GM19397 (cell line): ENCODE results near the gene PXDC1.
"Not testable (repeated sequence)": the region's sequence is repeated elsewhere in the genome, so short reads cannot be mapped to it uniquely, and the experiment has no call there.

Experiments
- ATAC-seq: cut with Tn5 transposase; IDR thresholded peaks from one replicate; pipeline ENCODE4 v1.9.1; 2021; ENCODE audit warnings: mild to moderate bottlenecking, moderate library complexity; ENCODE audit not compliant: unreplicated experiment

The PXDC1 gene

DNA sequence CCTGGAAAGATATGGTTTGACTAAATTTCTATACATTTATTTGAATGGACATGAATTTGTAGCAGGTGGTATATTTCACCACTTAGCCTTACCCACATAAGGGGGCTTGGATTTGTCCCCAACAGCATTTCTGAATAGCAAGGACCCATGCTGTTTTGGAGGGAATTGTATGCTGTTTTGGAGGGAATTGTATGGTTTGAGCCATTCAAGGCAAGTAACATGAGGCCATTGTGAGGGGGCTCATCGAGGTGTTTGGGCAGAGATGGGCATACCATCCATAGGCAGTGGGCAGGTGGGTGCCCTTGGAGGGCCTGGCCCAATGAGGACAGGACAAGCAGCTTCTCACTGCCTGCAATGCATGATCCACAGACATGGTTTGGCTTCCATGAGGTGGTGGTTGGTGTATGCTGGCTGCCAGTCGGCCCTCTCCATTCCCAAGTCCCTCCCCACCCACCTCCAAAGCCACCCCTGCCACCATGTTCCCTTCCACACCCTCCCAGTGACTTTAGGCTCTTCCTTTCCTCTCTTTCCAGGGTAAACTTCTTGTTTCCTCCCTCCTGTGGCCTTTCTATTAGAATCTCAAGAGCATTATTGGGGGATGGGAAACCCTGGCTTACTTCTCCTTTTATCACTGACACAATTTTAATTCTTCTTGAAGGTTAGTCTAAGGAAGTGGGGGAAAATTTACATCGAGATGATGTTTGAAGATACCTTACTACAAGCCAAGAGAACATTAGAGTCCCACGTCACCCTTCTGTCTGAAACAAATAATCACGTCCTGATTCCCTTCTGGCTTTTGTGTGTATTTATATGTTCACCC, 13.2 kb upstream of the PXDC1 start:
- no peak for ATAC-seq

DNA sequence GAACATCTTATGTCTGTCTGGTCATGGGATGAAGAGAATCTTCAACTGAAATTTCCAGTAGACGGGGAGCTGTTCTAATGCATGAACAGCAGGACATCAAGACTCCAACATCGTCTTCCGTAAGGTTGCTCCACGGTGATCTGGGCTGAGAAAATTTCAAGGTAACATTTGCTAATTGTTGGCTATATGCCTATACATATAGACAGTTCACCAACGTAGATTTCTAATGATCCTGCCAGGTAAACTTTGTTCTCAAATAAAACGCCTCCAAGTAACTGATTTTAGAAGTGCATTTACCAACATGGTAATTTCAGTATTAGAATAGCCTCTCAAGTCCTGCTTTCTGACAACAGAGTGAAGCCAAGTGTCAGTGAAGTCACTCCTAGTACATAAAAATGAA, 11.3 kb upstream of the PXDC1 start:
- ATAC-seq: no peak

DNA sequence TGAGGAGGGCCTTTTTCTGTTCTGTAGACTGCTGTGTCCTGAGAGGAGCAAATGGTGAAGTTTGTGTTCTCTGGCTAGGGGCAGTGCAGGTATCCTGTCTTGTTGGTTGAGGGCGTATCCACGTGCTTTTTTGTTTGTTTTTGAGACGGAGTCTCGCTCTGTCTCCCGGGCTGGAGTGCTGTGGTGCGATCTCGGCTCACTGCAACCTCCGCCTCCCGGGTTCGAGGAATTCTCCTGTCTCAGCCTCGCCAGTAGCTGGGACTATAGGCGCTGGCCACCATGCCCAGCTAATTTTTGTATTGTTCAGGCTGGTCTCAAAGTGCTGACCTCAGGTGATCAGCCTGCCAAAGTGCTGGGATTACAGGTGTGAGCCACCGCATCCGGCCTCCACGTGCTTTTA, 10.8 kb upstream of the PXDC1 start:
- no peak for ATAC-seq

DNA sequence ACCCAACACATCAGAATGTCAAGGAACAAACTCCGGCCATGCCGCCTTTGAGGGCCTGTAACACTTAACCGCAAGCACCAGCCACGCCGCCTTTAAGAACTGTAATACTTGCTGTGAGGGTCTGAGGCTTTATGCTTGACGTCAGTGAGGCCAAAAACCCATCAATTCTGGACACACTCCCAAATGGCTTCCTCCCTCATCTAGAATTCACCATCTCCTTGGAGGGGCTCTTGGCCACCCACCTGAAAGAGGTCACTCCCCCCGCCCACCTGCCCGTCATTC, 10.4 kb upstream of the PXDC1 start:
- no peak for ATAC-seq

DNA sequence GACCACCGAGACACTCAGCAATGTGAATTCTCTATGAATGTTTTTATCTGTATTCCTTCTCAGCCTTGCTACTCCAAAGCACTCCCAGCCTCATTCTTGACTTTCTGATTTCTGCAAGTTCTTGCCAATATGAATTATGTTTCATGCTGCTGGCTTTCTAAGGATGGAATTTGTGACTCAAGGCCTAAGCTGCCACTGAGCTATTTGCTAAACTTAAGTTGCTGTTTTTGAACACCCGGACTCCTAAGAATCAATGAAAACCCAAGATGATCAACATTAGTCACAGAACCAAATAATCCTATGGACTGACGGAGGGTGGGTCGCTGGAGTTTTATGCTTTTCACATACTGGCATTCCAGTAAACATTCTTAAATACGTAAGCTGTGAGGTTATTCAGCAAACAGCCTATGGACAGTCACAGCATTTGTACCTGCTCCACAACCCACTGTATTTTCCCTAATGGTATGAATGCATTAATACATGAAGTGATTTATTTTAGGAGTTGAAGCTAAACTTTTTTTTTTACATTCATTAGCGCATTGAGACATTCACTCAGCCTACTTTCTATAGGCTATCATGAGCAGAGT, 8.2 kb upstream of the PXDC1 start:
- no peak for ATAC-seq

GRCh38 chr6:3758842-3759144, 7.3 kb upstream of the PXDC1 start:
- ATAC-seq: no peak

- ATAC-seq: not testable (repeated sequence)
These were observed 6.7 kb upstream of the PXDC1 start for GRCh38 chr6:3757998-3758841.

DNA sequence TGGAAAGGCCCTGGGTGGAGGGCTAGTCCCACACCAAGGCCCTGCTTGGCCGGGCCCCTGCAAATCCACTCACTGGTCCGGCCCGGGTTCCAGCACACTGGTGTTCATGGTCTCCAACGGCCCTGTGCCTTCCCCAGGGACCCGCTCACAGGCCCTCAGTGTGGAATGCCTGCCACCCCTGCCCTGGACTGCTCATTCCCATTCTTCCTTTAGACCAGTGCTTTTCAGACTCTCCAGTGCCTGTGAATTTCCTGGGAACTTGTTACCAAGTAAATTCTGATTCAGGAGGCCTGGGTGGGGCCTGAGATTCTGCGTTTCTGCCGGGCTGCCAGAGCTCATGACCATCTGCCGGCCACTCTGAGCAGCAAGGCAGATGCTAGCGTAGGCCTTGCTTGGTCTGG, 5.7 kb upstream of the PXDC1 start:
- no peak for ATAC-seq

DNA sequence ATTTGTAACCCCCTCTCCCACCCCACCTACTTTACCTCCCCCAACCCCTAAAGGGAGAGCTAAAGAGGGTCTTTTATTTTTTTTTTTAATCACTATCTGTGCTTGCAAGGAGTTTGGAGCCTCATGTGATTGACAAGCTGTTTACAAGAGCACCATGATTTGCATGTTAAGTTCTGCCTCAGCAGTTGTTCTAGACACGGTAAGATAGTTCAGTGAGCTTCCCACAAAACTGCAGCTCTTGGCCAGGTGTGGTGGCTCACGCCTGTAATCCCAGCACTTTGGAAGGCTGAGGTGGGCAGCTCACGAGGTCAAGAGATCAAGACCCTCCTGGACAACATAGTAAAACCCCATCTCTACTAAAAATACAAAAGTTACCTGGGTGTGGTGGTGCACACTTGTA, 5.0 kb upstream of the PXDC1 start:
- no peak for ATAC-seq

DNA sequence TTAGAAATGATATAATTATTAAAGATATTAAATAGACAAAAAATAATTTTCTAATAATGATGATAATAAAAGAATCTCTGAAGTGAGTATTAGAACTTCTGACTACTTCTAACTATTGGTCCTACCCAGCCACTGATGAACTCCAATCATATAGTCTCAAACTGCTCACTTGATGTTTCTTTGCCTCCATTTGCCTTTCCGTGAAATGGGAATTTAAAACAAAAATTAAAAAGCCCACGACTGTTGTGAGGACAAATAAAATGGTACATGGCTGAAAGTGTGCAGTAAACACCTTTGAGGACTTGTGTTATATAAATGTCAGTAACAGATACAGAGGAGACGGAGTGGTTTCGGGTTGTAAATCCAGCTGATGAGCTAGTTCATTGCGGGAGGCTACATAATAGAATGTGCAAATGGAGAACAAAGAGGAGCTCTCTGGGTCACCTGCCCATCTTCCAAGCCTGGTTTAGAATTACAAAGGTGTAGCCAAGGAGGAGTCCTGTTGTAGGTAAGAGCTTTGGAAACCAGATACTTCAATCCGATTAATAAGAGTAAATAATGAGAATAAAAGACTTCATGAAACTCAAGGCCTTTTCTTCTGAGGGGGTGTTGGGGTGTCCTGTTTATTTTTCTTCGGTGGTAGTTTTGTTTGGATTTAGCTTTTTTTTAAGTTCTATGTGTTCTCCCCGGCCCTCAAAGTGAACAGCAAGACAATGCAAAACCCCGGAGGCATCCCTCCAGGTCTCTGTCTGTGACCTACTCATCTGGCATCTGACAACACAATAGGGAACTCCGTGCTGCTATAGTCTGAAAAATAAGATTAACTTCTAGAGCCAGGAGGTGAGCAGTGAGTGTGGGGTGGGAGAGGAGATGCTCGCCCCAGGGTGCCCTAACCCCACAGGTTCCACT, 4.4 kb upstream of the PXDC1 start:
- no peak for ATAC-seq

DNA sequence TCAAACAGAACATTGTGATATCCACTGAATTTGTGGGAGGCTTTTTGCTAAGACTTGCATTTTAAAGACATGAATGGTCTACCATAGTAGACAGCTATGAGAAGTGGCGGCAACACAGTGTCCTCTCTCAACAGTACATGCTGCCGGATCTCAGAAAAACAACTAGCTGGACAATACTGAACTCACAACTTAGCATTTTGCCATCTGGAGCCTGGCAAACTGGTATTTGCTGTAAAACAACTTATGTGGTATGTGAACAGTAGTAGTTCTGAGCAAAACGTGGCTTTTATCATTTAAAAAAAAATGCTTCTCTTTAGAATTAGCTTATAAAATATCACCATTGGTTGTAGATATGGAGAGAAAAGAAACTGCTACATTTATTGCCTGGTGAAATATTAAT, 3.3 kb upstream of the PXDC1 start:
- ATAC-seq: no peak

DNA sequence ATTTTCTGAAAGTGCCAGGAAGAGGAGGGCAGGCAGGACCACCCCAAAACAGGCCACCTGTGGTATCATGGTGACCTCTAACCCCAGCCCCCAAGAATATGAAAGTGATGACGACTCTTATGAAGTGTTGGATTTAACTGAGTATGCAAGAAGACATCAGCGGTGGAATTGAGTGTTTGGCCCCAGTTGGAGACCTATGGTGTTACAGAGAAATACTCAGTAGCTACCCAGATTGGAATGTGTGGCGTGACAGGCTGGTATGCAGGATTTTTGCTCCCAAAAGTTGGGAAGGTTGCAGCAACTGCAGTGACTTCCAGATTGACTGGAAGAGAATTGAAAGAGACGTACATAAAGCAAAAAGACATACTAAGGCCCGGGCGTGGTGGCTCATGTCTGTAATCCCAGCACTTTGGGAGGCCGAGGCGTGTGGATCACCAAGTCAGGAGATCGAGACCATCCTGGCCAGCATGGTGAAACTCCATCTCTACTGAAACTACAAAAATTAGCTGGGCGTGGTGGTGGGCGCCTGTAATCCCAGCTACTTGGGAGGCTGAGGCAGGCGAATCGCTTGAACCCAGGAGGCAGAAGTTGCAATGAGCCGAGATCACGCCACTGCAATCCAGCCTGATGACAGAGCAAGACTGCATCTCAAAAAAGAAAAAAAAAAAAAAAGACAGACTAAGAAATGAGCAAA, 2.7 kb upstream of the PXDC1 start:
- ATAC-seq: not testable (repeated sequence)

GRCh38 chr6:3753228-3753835, 1.8 kb upstream of the PXDC1 start:
- ATAC-seq: no peak

DNA sequence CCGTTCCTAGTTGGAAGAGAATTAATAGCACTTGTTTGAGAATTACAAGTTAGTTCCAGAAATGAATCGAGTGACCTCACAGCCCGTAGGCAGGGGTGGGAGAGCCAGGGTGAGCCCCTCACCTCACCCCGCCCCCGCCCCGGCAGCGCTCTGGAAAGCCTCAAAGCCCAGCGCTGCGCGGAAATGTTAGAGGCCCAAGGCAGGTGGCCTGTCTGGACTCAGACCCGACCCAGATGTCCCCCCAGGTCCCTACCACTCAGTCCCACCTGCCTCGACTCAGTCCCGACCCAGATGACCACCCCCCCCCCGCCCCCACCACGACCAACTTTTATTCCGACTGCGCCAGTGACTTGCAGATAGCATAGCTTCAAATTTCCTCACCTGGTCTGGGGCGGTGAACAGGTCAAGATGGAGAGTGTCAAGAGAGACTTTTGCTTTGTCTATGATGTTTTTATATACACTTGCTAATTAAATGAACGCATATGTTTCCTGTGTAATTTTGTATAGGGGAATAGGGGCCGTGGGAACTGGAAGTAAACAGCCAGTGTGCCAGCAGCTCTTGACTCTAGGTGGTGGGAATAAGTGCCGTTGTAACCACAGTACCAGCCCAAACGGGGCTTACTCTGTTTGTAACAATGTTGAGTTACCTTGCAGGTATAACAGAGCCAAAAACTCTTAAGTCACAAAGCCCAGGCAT, 1.2 kb upstream of the PXDC1 start:
- ATAC-seq: no peak

GRCh38 chr6:3751730-3752530, 417 bp upstream of the PXDC1 start:
- peak; percentile 55 for ATAC-seq

- no peak for ATAC-seq
These were observed 1.0 kb downstream of the PXDC1 start for GRCh38 chr6:3750317-3751076.

GRCh38 chr6:3749977-3750316, 1.6 kb downstream of the PXDC1 start:
- ATAC-seq: no peak
